ENCODE measurements around the gene EHD1. TPM values are rescaled to one million over a fixed set of nuclear protein-coding genes. Genes with fewer than 3 reads are reported as not detected.
A peak's percentile ranks its signal among the peaks of the same experiment; 100 is the strongest.

The EHD1 gene
- total RNA-seq, 1 donor from 2014 or later, result 19.8 TPM

- TF ChIP-seq EZH2phosphoT487 (IDR thresholded peaks at IDR 0.05) (no peak), EZH2 (IDR thresholded peaks at IDR 0.05) (no peak), CTCF (IDR thresholded peaks at IDR 0.05) (no peak)
- no peaks in the 10 kb centered on the region for H3K79me2 ChIP-seq (ENCODE audit: low read depth)
- no peaks in the 10 kb centered on the region for H3F3A ChIP-seq (ENCODE audit: low read depth)
- Mint-ChIP-seq H3K27ac (no peak overlapping the region), H3K36me3 (no peaks in the 10 kb centered on the region), H3K4me1 (peaks cover 7% of the 10 kb centered on the region), H3K9me3 (no peaks in the 10 kb centered on the region), H3K4me3 (no peak overlapping the region), H3K27me3 (ENCODE audit: insufficient read depth, low read depth) (peaks cover 7% of the 10 kb centered on the region)
- no peaks in the 10 kb centered on the region for H3K4me1 ChIP-seq
- H3K9ac ChIP-seq, result no peak overlapping the region
- H3K36me3 ChIP-seq, result no peaks in the 10 kb centered on the region
- H3K9me3 ChIP-seq (ENCODE audit: low read depth), result no peaks in the 10 kb centered on the region
- H4K20me1 ChIP-seq (ENCODE audit: low read depth), result no peaks in the 10 kb centered on the region
- H3K4me2 ChIP-seq, result no peak overlapping the region
- no peak overlapping the region for H2AFZ ChIP-seq (replicated peaks)
- H3K4me3 ChIP-seq, result no peak overlapping the region
- no peak for DNase-seq (ENCODE audit: low spot score)
- H3K27ac ChIP-seq, result no peak overlapping the region
- H3K27me3 ChIP-seq, result no peaks in the 10 kb centered on the region
Measured at GRCh38 chr11:64827451-64827839, 51.0 kb downstream of the EHD1 start.

GRCh38 chr11:64826578-64827450 lies 51.6 kb downstream of the EHD1 start:
- Histone ChIP-seq H3K27me3 (no peaks in the 10 kb centered on the region), H3F3A (ENCODE audit: low read depth) (peaks cover under 1% of the 10 kb centered on the region), H3K27ac (no peak overlapping the region), H2AFZ (replicated peaks) (no peak overlapping the region), H3K36me3 (no peaks in the 10 kb centered on the region), H3K4me1 (no peaks in the 10 kb centered on the region), H3K79me2 (ENCODE audit: low read depth) (no peaks in the 10 kb centered on the region), H3K9me3 (ENCODE audit: low read depth) (no peaks in the 10 kb centered on the region), H3K9ac (no peak overlapping the region), H3K4me2 (no peak overlapping the region), H3K4me3 (no peak overlapping the region), H4K20me1 (ENCODE audit: low read depth) (no peaks in the 10 kb centered on the region)
- Mint-ChIP-seq H3K36me3 (no peaks in the 10 kb centered on the region), H3K27me3 (ENCODE audit: insufficient read depth, low read depth) (peaks cover 6% of the 10 kb centered on the region), H3K9me3 (no peaks in the 10 kb centered on the region), H3K4me1 (peaks cover 5% of the 10 kb centered on the region), H3K27ac (peak overlapping the region; percentile 78), H3K4me3 (peak overlapping the region; percentile 41)
- DNase-seq (ENCODE audit: low spot score), result no peak
- TF ChIP-seq CTCF (IDR thresholded peaks at IDR 0.05) (no peak), EZH2 (IDR thresholded peaks at IDR 0.05) (no peak)

- Mint-ChIP-seq H3K27ac (peak overlapping the region; percentile 78), H3K4me1 (peaks cover 5% of the 10 kb centered on the region)
Measured at GRCh38 chr11:64826062-64826461, 52.4 kb downstream of the EHD1 start.

More at GRCh38 chr11:64826062-64826461, 52.4 kb downstream of the EHD1 start:
- Histone ChIP-seq H3K79me2 (ENCODE audit: low read depth) (no peaks in the 10 kb centered on the region), H2AFZ (replicated peaks) (no peak overlapping the region), H3K4me3 (no peak overlapping the region), H3K4me1 (no peaks in the 10 kb centered on the region), H4K20me1 (ENCODE audit: low read depth) (no peaks in the 10 kb centered on the region), H3K36me3 (no peaks in the 10 kb centered on the region), H3K27ac (no peak overlapping the region), H3K9me3 (ENCODE audit: low read depth) (no peaks in the 10 kb centered on the region), H3K9ac (no peak overlapping the region), H3K4me2 (no peak overlapping the region), H3K27me3 (no peaks in the 10 kb centered on the region), H3F3A (ENCODE audit: low read depth) (peaks cover 2% of the 10 kb centered on the region)
- no peak for DNase-seq (ENCODE audit: low spot score)
- peaks cover 6% of the 10 kb centered on the region for H3K27me3 Mint-ChIP-seq (ENCODE audit: insufficient read depth, low read depth)
- TF ChIP-seq EZH2 (IDR thresholded peaks at IDR 0.05) (no peak), CTCF (IDR thresholded peaks at IDR 0.05) (no peak), EZH2phosphoT487 (IDR thresholded peaks at IDR 0.05) (no peak)
- H3K9me3 Mint-ChIP-seq, result no peaks in the 10 kb centered on the region
- H3K4me3 Mint-ChIP-seq, result no peak overlapping the region
- no peaks in the 10 kb centered on the region for H3K36me3 Mint-ChIP-seq

Data from neural progenitor cell (in vitro differentiated cells).